Loucy (cell line): Measurements from ENCODE around the gene LMBR1.

Experiments
- H2AFZ ChIP-seq: fragments of 200-600 bp; sonication (generic); 2 replicates; pipeline ENCODE4 v1.6.0; 2016; ENCODE audit warnings: antibody characterized with exemption, mild to moderate bottlenecking, low read length, moderate library complexity
- H3F3A ChIP-seq: fragments of 200-600 bp; 2 replicates; pipeline ENCODE4 v1.6.0; 2016; ENCODE audit warnings: antibody characterized with exemption, low read depth, mild to moderate bottlenecking
- H3K27me3 ChIP-seq: fragments of 200-600 bp; sonication (generic); 2 replicates; pipeline ENCODE4 v1.6.1; 2014; ENCODE audit warnings: low read length, mild to moderate bottlenecking; ENCODE audit not compliant: insufficient read depth, poor library complexity, severe bottlenecking
- H3K36me3 ChIP-seq: fragments of 200-600 bp; sonication (generic); 2 replicates; pipeline ENCODE4 v1.6.1; 2016; ENCODE audit warnings: low read length; ENCODE audit not compliant: insufficient read depth
- H3K4me1 ChIP-seq: fragments of 200-600 bp; sonication (generic); 2 replicates; pipeline ENCODE4 v1.5.1; 2014; ENCODE audit warnings: low read length, mild to moderate bottlenecking; ENCODE audit not compliant: insufficient read depth, poor library complexity, severe bottlenecking
- H3K4me2 ChIP-seq: fragments of 200-600 bp; sonication (generic); 2 replicates; pipeline ENCODE4 v1.6.0; 2014; ENCODE audit warnings: antibody characterized with exemption, low read length, low read depth, mild to moderate bottlenecking; ENCODE audit not compliant: poor library complexity, severe bottlenecking
- H3K4me3 ChIP-seq: fragments of 200-600 bp; sonication (generic); 2 replicates; pipeline ENCODE4 v1.5.1; 2014; ENCODE audit warnings: low read length, mild to moderate bottlenecking, mixed read lengths; ENCODE audit not compliant: poor library complexity, severe bottlenecking
- H3K79me2 ChIP-seq: fragments of 200-600 bp; sonication (generic); 2 replicates; pipeline ENCODE4 v1.6.1; 2014; ENCODE audit warnings: low read length; ENCODE audit not compliant: insufficient read depth
- H3K9ac ChIP-seq: fragments of 200-600 bp; sonication (generic); 2 replicates; pipeline ENCODE4 v1.6.0; 2014; ENCODE audit warnings: mild to moderate bottlenecking, low read depth, low read length, moderate library complexity; ENCODE audit not compliant: poor library complexity, severe bottlenecking
- H3K9me2 ChIP-seq: fragments of 200-600 bp; sonication (generic); replicated peaks from 2 replicates; pipeline ENCODE4 v1.6.1; 2016; ENCODE audit warnings: low read depth, low read length, mixed read lengths
- H3K9me3 ChIP-seq: fragments of 200-600 bp; sonication (generic); 2 replicates; pipeline ENCODE4 v1.6.1; 2014; ENCODE audit warnings: mild to moderate bottlenecking, antibody characterized with exemption, low read length, low read depth; ENCODE audit not compliant: insufficient read depth
- H4K20me1 ChIP-seq: fragments of 200-600 bp; sonication (generic); 2 replicates; pipeline ENCODE4 v1.6.0; 2014; ENCODE audit warnings: antibody characterized with exemption, low read length, mild to moderate bottlenecking; ENCODE audit not compliant: insufficient read depth, poor library complexity, severe bottlenecking
- CTCF ChIP-seq: fragments of 200-600 bp; sonication (generic); conservative IDR thresholded peaks from 2 replicates; pipeline ENCODE4 v1.5.1; 2014; ENCODE audit warnings: mild to moderate bottlenecking, antibody characterized with exemption, low read length
- EZH2phosphoT487 ChIP-seq: fragments of 200-600 bp; IDR thresholded peaks from 2 replicates; pipeline ENCODE4 v1.6.1; 2018; ENCODE audit warnings: antibody characterized with exemption, mild to moderate bottlenecking, moderate library complexity, borderline replicate concordance

Gene LMBR1

GRCh38 chr7:156753229-156753560 is 139.8 kb downstream of the LMBR1 start:
- H3K9me2 ChIP-seq, result no peaks in the 10 kb centered on the region
- H3K9ac ChIP-seq, result no peak overlapping the region
- H3F3A ChIP-seq, result no peaks in the 10 kb centered on the region
- H3K79me2 ChIP-seq, result no peaks in the 10 kb centered on the region
- no peak for TF ChIP-seq EZH2phosphoT487
- TF ChIP-seq CTCF, result no peak
- no peaks in the 10 kb centered on the region for H4K20me1 ChIP-seq
- H3K36me3 ChIP-seq, result peaks cover 22% of the 10 kb centered on the region
- H3K9me3 ChIP-seq, result no peaks in the 10 kb centered on the region
- H3K27me3 ChIP-seq, result no peaks in the 10 kb centered on the region
- no peak overlapping the region for H2AFZ ChIP-seq
- H3K4me3 ChIP-seq, result no peak overlapping the region
- H3K4me2 ChIP-seq, result no peak overlapping the region
- H3K4me1 ChIP-seq, result no peaks in the 10 kb centered on the region

DNA sequence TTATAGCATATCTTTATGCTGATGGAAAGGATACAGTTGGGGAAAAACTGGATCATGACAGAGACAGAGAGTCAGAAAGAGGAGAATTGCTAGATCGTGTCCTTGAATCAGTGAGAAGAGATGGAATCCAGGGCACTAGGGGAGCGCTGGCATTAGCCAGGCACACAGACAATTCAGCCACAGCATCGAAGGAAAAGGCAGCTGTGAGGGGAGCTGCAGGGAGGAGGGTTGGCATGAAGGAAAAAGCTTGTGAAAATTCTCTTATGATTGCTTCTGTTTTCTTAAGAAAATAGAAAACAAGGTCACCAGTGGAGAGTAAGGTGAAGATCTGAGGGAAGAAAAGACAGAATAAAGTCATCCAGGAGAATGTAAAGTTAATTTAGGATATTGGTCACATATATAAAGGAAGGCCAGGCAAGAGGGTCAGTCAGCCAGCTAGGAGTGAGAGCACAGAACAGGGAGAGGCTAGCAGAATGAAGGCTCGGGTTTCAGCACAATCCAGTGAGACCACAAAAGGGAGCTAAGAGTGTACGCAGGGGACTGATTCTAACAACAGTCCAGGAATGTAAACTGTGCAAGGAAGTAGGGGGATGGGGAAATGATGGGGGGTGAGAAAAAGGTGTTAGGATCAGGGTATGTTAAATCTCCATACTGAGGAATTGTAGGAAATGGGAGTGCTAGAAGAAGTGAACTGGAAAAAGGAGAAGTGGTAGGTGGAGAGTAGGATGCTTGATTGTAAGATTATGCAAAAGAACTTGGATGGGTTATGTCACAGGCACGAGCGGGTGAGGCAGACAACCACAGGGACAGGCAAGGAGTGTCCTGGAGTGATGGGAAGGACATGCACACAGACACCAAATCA is 140.4 kb downstream of the LMBR1 start:
- Histone ChIP-seq H3K9me2 (no peaks in the 10 kb centered on the region), H3K9me3 (no peaks in the 10 kb centered on the region), H3F3A (no peaks in the 10 kb centered on the region), H3K36me3 (peaks cover 22% of the 10 kb centered on the region), H2AFZ (no peak overlapping the region), H3K9ac (no peak overlapping the region), H3K27me3 (no peaks in the 10 kb centered on the region), H3K4me3 (no peak overlapping the region), H4K20me1 (no peaks in the 10 kb centered on the region), H3K79me2 (no peaks in the 10 kb centered on the region), H3K4me2 (no peak overlapping the region), H3K4me1 (no peaks in the 10 kb centered on the region)
- no peak for TF ChIP-seq EZH2phosphoT487
- no peak for TF ChIP-seq CTCF

DNA sequence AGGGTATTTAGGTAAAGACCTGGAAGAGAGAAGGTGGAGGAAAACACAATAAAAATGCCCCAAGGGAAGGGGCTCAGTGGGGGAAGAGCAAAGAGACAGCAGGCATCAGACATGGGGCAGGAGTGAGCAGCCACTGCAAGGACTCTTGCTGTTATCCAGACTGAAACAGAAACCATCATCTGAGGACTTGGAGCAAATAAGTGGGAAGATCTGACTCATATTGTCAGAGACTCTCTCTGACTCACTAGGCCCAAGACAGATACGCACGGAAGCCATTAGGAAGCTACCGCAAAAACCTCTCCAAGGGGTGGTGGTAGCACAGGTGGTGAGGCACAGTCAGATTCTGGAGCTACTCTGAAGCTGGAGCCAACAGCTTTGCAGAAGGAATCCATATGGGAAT is 141.7 kb downstream of the LMBR1 start:
- Histone ChIP-seq H2AFZ (no peak overlapping the region), H3K79me2 (no peaks in the 10 kb centered on the region), H3K4me2 (no peak overlapping the region), H3K9ac (no peak overlapping the region), H3K9me3 (no peaks in the 10 kb centered on the region), H3K9me2 (no peaks in the 10 kb centered on the region), H3F3A (no peaks in the 10 kb centered on the region), H3K4me1 (no peaks in the 10 kb centered on the region), H4K20me1 (no peaks in the 10 kb centered on the region), H3K36me3 (peaks cover 22% of the 10 kb centered on the region), H3K27me3 (no peaks in the 10 kb centered on the region), H3K4me3 (no peak overlapping the region)
- no peak for TF ChIP-seq EZH2phosphoT487
- TF ChIP-seq CTCF, result no peak
